DND-41 (cell line): ENCODE measurements around the gene ADIPOQ.
"Not testable (repeated sequence)": the region's sequence is repeated elsewhere in the genome, so short reads cannot be mapped to it uniquely, and the experiment has no call there.

ENCODE experiments used
- ATAC-seq: fragments of 200-7000 bp; cut with Tn5 transposase; 3 replicates; pipeline ENCODE4 v1.9.1; 2021; ENCODE audit warnings: low read depth; ENCODE audit not compliant: insufficient read depth
- DNase-seq: peaks from one replicate; pipeline ENCODE4 v3.0.0-alpha.2; 2020
- H2AFZ ChIP-seq: 2 replicates; pipeline ENCODE4 v1.6.0; 2012; ENCODE audit warnings: low read depth, low read length
- H3K27ac ChIP-seq: 2 replicates; pipeline ENCODE4 v1.5.1; 2012; ENCODE audit warnings: low read length, inconsistent platforms
- H3K27me3 ChIP-seq: fragments of 200-600 bp; sonication (generic); 2 replicates; pipeline ENCODE4 v1.6.0; 2012; ENCODE audit warnings: low read length, mild to moderate bottlenecking, inconsistent platforms; ENCODE audit not compliant: insufficient read depth, poor library complexity
- H3K36me3 ChIP-seq: 2 replicates; pipeline ENCODE4 v1.5.1; 2012; ENCODE audit warnings: low read length, inconsistent platforms; ENCODE audit not compliant: insufficient read depth
- H3K4me1 ChIP-seq: 2 replicates; pipeline ENCODE4 v1.5.1; 2012; ENCODE audit warnings: mild to moderate bottlenecking, low read length; ENCODE audit not compliant: insufficient read depth
- H3K4me2 ChIP-seq: 2 replicates; pipeline ENCODE4 v1.6.0; 2012; ENCODE audit warnings: mild to moderate bottlenecking, moderate library complexity, low read length, inconsistent platforms; ENCODE audit not compliant: insufficient read depth
- H3K4me3 ChIP-seq, 2 experiments: fragments of 200-600 bp in 1 of 2; shearing (Covaris generic) in 1 of 2; 2 replicates each; pipeline ENCODE4 v1.5.1; 2012 to 2016; ENCODE audit warnings: inconsistent platforms in 2 of 2, low read length in 2 of 2, mild to moderate bottlenecking in 2 of 2, low read depth in 1 of 2, moderate library complexity in 1 of 2
- H3K79me2 ChIP-seq: 2 replicates; pipeline ENCODE4 v1.6.0; 2012; ENCODE audit warnings: low read length, inconsistent platforms; ENCODE audit not compliant: insufficient read depth
- H3K9ac ChIP-seq: 2 replicates; pipeline ENCODE4 v1.6.0; 2012; ENCODE audit warnings: low read depth, mild to moderate bottlenecking, inconsistent platforms, low read length, moderate library complexity
- H3K9me3 ChIP-seq: 2 replicates; pipeline ENCODE4 v1.5.1; 2012; ENCODE audit warnings: low read length, moderate library complexity, mild to moderate bottlenecking, inconsistent platforms; ENCODE audit not compliant: insufficient read depth, severe bottlenecking
- H4K20me1 ChIP-seq: 2 replicates; pipeline ENCODE4 v1.6.0; 2012; ENCODE audit warnings: low read length; ENCODE audit not compliant: insufficient read depth
- CTCF ChIP-seq: IDR thresholded peaks from 2 replicates; pipeline ENCODE4 v1.5.1; 2012; ENCODE audit warnings: borderline replicate concordance, low read length, moderate library complexity, mild to moderate bottlenecking; ENCODE audit not compliant: poor library complexity, severe bottlenecking; ENCODE audit errors: extremely low read depth
- EZH2 ChIP-seq: IDR thresholded peaks from 3 replicates; pipeline ENCODE4 v1.6.1; 2012; ENCODE audit warnings: borderline replicate concordance, low read depth, mild to moderate bottlenecking, moderate library complexity, low read length, inconsistent platforms; ENCODE audit not compliant: severe bottlenecking

The ADIPOQ gene

DNA sequence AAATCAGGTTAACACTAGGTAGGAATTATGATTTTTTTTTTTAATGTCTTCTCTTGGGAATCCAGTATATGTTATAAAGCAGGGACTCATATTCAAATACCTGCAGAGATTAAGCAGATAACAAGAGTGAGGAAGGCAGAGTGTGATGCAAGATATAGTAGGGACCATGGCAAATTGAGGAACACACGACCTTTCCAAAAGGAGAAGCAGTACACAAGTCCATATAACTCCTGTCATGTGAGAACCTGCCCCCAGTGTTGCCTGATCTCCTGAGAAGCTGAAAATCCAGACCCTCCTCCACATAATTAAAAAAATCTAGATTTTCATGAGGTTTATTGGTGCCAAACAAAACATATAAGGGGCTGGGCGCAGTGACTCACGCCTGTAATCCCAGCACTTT is 39.8 kb upstream of the ADIPOQ start:
- no peak for ATAC-seq
- H3K36me3 ChIP-seq = peaks cover 70% of the 10 kb centered on the region

GRCh38 chr3:186803447-186803846 is 39.1 kb upstream of the ADIPOQ start:
- not testable (repeated sequence) for H3K4me3 ChIP-seq, H4K20me1 ChIP-seq, H2AFZ ChIP-seq, H3K27me3 ChIP-seq, DNase-seq, H3K27ac ChIP-seq, H3K9me3 ChIP-seq, H3K4me2 ChIP-seq, H3K9ac ChIP-seq, ATAC-seq
- peaks cover 83% of the 10 kb centered on the region for H3K79me2 ChIP-seq
- H3K4me1 ChIP-seq = peaks cover 54% of the 10 kb centered on the region
- peaks cover 63% of the 10 kb centered on the region for H3K36me3 ChIP-seq

More for the DNA sequence above, 39.8 kb upstream of the ADIPOQ start:
- H3K9me3 ChIP-seq = no peaks in the 10 kb centered on the region
- no peak for TF ChIP-seq CTCF
- TF ChIP-seq EZH2 = no peak
- no peak for DNase-seq
- H3K27me3 ChIP-seq = no peaks in the 10 kb centered on the region
- peaks cover 50% of the 10 kb centered on the region for H3K4me1 ChIP-seq
- no peak overlapping the region for H3K9ac ChIP-seq
- H3K27ac ChIP-seq = no peak overlapping the region
- H3K4me2 ChIP-seq = 0 out of 2 replicates have a peak overlapping the region, but pooled peaks have one; percentile 4
- H3K4me3 ChIP-seq = no peak overlapping the region
- H3K79me2 ChIP-seq = peaks cover 91% of the 10 kb centered on the region
- no peak overlapping the region for H2AFZ ChIP-seq
- peaks cover 15% of the 10 kb centered on the region; the same call in 1 of the 2 replicates for H4K20me1 ChIP-seq

DNA sequence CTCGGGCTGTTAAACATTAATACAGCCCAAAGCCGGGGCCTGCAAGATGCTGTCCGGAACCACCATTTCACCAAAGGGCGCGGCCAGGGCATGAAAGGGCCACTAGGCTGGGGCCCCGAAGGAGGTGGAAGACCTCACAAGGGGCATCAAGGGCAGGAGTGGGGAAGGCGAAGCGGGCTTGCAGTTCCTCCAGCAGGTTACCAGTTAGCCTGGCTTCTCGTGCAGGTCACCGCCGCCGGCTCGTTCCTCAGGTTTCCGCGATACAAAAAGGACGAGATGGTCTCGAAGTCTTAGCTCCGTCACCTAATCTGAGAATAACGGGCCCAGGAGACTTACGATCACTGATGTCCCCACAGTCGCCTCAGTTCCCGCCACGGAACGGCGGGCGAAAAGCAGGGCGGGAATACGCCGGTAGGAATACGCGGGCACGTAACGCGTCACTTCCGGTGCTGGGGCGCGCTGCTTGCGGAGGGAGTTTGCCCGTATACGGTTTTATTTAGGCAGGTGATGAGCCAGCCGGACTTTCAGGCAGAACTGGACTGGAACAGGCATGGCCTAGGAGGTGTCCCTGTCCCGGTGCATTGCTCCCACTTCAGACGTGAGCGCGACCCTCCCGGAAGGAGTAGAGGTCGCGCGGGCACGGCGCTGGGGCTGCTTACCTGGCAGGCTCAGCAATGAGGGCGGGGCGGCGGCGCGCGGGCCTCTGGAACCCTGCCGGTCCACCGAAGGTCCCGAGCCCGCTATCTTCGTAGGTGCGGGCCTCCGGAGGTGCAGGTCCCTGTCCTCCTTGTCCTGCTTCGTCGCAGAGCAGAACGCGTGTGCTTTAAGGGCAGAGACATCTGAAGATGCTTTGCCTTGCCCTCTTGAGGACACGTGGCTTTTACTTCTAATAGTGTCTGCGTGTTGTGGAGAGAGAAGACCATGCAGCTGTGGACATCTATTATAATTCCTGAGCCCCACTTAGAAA is 36.1 kb upstream of the ADIPOQ start, which contains the start of gene RFC4:
RFC4 (minus strand) TSS at position 394 of the 967 bp plus-strand sequence. CDS start 1,769 bp downstream, outside the sequence.
- peak within 1 kb of the TSS; percentile 91 for H3K9ac ChIP-seq
- H3K79me2 ChIP-seq = peaks cover 55% of the 10 kb centered on the region
- ATAC-seq = peak; percentile 83
- H3K9me3 ChIP-seq = no peaks in the 10 kb centered on the region
- peaks cover 45% of the 10 kb centered on the region for H3K4me1 ChIP-seq
- TF ChIP-seq EZH2 (no peak), CTCF (no peak)
- H3K27ac ChIP-seq = peak within 1 kb of the TSS; percentile 98
- H3K4me3 ChIP-seq = peak within 1 kb of the TSS; percentile 82 to 88
- peak within 1 kb of the TSS; percentile 80 for H3K4me2 ChIP-seq
- peak within 1 kb of the TSS; percentile 99 for H2AFZ ChIP-seq
- H4K20me1 ChIP-seq = peaks cover 5% of the 10 kb centered on the region; the same call in 1 of the 2 replicates
- peak; percentile 86 for DNase-seq
- no peaks in the 10 kb centered on the region for H3K27me3 ChIP-seq
- H3K36me3 ChIP-seq = peaks cover 35% of the 10 kb centered on the region

GRCh38 chr3:186807231-186807630 is 35.3 kb upstream of the ADIPOQ start:
- Histone ChIP-seq H3K27ac (peak overlapping the region; percentile 98), H2AFZ (peak overlapping the region; percentile 99), H3K27me3 (no peaks in the 10 kb centered on the region), H3K79me2 (peaks cover 49% of the 10 kb centered on the region), H4K20me1 (peaks cover 5% of the 10 kb centered on the region; the same call in 1 of the 2 replicates), H3K36me3 (peaks cover 32% of the 10 kb centered on the region), H3K4me2 (peak overlapping the region; percentile 80), H3K4me1 (peaks cover 45% of the 10 kb centered on the region), H3K9me3 (no peaks in the 10 kb centered on the region), H3K9ac (peak overlapping the region; percentile 91), H3K4me3 (peak overlapping the region; percentile 82 to 88; a peak in 3 of 4 replicates)
- DNase-seq = peak; percentile 40
- peak; percentile 73 for ATAC-seq
- no peak for TF ChIP-seq CTCF
- no peak for TF ChIP-seq EZH2
